HG03103 (cell line): Measurements from ENCODE around the gene PIP4K2A.
A peak's percentile ranks its signal among the peaks of the same experiment; 100 is the strongest.

ENCODE experiments used
- ATAC-seq: cut with Tn5 transposase; IDR thresholded peaks from one replicate; pipeline ENCODE4 v1.9.1; 2021; ENCODE audit warnings: low read depth; ENCODE audit not compliant: unreplicated experiment

PIP4K2A gene

GRCh38 chr10:22495396-22495795 is 219.0 kb downstream of the PIP4K2A start:
- no peak for ATAC-seq

GRCh38 chr10:22494007-22494406 is 220.4 kb downstream of the PIP4K2A start:
- no peak for ATAC-seq

GRCh38 chr10:22491931-22492615 is 222.3 kb downstream of the PIP4K2A start:
- ATAC-seq: no peak

DNA sequence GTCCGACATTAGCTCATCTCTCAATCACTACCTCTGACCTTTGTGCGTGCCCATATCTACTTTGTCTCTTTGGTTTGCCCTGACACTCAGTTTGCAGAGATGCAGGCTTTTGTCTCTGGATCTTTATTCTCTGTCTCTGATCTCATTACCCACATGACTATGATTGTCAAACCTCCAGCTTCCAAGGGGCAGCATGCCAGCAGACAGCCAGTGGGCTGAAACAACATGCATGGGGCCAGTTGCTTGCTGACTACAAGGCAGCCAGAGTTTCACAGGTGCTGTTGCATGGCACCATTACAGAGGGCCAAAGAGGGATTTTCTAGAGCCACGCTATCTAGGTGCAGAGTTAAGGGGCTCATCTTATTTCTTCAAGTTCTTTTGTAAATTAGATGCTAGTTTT is 222.9 kb downstream of the PIP4K2A start:
- no peak for ATAC-seq

- no peak for ATAC-seq
These were observed 224.4 kb downstream of the PIP4K2A start for GRCh38 chr10:22489975-22490374.

GRCh38 chr10:22489467-22489866 is 224.9 kb downstream of the PIP4K2A start:
- ATAC-seq: peak; percentile 57

GRCh38 chr10:22486431-22486830 is 227.9 kb downstream of the PIP4K2A start:
- ATAC-seq: no peak
